Activated CD4-positive, alpha-beta T cell treated with anti-CD3 and anti-CD28 coated beads, Interleukin-2, amount 50 U/mL, for 24 hours (primary cell): ENCODE measurements around the gene ZMAT3.
"Not testable (repeated sequence)": the region's sequence is repeated elsewhere in the genome, so short reads cannot be mapped to it uniquely, and the experiment has no call there.

ENCODE experiments used
- DNase-seq, 2 donors: peaks; one replicate each; pipeline ENCODE4 v3.0.0-alpha.2; 2020; ENCODE audit warnings: low read depth in 1 of 2, low spot score in 1 of 2

ZMAT3 gene, protein sequence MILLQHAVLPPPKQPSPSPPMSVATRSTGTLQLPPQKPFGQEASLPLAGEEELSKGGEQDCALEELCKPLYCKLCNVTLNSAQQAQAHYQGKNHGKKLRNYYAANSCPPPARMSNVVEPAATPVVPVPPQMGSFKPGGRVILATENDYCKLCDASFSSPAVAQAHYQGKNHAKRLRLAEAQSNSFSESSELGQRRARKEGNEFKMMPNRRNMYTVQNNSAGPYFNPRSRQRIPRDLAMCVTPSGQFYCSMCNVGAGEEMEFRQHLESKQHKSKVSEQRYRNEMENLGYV

DNA sequence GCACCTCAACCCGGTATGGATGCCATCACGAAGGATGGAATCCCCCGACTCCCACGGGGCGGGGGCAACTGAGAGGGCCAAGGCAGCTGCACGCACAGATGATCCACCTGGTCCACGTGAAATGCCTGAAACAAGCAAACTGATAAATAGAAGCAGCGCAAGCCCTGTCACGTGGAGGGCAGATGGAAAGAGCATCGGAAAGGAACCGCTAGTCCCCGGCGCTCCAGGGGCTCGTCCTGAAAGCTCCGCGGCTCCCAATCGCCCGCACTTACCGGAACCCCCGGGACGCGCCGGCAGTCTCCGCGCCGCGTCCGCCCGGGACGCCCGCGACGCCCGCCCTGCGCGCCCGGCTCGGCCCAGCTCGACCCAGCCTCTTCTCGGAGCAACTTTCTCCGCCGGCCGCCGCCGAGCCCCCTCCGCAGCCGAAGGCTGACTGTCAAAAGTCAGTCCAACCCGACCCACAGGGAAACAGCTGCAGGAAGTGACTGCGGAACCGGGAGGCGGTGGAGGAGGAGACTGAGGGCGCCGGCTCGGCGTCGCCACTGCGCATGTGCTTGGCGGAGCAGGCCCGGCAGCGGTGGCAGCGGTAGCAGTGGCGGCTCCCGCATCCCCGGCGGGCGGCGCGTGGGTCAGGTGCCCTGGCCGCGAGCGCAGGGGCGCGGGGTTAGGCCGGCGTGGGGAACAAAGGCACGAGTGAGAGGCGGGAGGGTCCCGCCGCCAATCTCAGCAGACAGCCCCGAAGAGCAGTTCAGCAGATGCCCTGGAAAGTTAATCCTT, at the start of gene ZMAT3:
Gene ZMAT3 (minus strand): TSS at position 487 of the 777 bp plus-strand sequence. CDS start 4,057 bp downstream, outside the sequence.
- peak; percentile 73 to 83 for DNase-seq

DNA sequence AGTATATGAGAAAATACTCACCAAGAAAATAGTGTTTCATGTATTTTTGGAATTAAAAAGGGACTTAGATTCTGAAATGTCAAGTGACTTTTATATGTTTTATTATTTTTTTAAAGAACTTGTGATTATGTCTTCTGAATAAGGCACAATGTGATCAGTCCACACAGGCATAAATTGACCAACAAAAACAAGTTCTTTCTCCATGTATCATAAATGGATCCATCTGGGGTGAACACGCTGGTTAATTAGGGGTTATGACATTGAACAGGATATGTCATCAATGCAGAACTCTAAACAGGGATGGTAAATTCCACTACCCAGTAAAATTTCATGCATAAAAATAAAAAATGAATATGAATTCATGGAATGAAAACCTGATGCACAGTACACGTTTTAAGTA, 45.2 kb upstream of the ZMAT3 start:
- DNase-seq, result no peak

DNA sequence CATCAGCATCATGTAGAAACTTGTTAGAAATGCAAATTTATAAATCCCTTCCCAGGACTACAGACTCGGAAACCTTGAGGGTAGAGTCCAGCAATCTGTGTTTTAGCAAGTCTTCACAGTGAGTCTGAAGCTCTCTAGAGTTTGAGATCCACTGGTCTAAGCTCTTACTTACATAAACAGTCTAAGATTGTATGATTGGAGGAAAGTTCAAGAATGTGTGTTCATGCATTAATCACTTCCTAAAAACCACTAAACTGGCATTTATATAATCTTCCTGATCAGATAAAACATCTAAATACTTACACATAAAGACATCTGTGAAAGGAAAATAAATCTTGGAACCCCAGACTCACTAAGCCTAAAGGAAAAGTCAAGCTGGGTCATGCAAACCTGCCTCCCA, 43.8 kb upstream of the ZMAT3 start:
- DNase-seq, result not testable (repeated sequence)

DNA sequence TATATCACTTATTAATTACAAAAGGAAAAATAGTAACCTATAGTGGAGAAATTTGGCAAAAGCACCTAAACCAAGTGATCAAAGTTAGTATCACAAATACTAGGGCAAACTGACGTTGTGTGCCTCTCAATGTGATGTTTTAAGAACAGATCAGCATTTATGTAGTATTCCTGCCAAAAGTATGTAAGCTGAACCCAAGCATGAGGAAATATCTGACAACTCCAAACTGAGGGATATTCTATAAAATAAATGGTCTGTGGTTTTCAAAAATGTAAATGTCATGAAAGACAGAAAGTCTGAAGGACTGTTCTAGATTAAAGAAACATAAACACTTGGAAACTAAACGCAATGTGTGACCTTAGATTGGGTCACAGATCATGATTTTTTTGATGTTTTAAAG, 42.3 kb upstream of the ZMAT3 start:
- DNase-seq, result no peak

DNA sequence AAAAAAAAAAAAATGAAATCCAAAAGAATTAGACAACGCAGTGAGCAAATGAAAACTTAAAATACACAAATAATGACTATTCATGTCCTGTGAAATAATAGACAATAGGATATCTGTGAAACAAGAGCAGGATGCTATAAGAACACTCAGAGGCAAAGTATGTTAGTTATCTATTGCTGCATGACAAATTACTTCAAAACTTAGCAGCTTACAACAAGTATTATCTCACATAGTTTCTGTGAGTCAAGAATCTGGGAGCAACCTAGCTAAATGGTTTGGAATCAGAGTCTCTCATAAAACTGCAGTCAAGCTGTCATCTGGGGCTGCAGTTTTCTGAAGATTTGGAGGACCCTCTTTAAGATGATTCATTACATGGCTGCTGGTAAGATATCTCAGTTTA, 36.5 kb upstream of the ZMAT3 start:
- no peak for DNase-seq

DNA sequence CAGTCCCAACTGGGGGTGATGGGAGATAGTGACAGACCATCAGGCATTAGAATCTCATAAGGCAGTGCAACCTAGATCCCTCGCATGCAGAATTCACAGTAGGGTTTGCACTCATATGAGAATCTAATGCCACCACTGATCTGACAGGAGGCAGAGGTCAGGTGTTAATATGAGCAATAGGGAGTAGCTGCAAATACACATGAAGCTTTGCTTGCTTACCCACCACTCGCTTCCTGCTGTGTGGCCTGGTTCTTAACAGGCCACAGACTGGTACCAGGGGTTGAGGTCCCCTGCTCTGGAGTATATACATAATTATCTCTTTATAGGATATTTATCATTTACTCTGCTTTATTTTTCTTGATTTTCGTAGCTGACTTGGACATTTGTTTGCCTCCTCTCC, 36.0 kb upstream of the ZMAT3 start:
- no peak for DNase-seq

DNA sequence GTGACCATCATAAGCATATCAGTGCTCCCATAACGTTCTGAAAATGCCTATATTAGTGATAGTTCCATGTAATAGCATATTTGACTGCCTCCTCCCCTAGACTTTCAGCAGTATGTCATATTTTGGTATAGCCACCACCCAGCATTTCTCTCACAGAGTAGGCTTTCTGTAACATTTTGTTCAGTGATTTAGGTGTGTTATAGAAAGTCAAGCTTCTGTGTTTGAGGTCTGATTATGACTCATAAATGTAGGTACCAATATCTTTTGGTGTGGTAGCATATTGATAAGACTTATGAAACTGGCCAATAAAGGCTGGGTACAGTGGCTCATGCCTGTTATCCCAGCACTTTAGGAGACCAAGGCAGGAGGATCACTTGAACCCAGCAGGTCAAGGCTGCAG, 34.3 kb upstream of the ZMAT3 start:
- no peak for DNase-seq

DNA sequence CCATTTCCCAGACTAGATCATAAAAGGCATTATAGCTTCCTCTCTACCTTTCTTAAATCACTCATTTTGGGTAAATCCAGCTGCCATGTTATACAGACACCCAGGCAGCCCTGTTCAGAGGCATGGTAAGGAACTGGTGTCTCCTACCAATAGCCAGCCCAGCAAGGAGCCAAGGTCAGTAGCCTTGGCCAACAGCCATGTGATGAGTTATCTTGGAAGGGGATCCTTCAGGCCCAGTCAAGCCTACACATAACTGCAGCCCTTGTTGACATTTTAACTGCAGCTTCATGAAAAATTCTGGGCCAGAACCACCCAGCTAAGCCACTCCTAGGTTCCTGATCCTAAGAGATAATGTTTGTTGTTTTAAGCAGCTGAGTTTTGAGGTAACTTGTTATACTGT, 29.0 kb upstream of the ZMAT3 start:
- no peak for DNase-seq

DNA sequence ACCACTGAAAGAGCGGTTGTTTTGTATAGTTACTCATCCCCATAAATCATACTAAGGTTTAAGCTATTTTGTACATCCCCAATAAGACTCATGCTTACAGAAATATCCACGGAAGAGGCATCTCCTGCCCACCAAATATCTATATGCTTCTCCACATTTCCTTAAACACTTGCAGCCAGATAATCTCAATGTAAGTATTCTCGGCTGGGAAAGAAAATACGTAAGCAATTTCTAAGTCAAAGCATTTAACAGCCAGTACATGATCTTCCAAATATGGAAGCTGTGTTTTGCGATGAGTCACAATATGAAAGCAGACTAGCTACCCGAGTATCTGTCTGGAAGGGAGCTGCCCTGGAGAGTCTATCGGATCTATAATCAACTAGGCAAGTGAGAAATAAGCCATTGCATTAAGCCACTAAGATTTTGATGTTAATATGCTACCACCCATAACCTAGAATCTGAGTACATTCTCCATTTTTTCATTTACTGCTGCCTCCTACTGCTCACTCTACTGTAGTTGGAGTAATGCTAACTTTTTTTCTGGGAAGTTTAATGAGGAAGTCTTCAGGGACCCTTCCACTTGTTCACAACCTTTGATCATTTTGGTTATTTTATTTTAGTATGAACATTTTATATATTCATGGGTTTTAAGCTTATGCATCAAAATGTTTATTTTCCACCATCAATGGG, 26.9 kb upstream of the ZMAT3 start:
- no peak for DNase-seq

DNA sequence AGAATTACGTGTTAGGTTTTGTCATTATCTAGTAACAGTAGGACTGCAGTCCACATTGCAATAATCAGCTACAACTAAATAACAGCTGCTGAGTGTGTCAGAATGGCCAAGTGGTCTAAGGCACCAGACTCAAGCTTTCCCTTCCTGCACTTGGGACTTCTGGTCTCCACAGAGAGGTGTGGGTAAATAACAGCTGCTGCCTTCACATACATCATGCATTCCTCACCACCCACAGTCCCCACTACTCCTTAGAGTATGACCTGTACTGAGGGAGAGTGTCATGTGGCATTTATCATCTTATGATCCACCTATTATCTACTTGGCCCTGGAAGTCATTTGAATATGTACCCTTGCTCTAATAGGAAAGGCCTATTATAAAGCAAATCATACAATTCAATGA, 22.2 kb upstream of the ZMAT3 start:
- no peak for DNase-seq

DNA sequence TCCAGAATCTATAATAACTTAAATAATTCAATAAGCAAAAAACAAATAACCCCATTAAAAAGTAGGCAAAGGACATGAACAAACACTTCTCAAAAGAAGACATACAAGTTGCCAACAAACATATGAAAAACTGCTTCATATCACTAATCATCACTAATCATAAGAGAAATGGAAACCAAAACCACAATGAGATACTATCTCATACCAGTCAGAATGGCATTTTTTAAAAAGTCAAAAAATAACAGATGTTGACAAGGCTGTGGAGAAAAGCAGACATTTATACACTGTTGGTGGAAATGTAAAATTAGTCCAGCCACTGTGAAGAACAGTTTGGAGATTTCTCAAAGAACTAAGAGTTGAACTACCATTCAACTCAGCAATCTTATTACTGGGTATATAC, 19.5 kb upstream of the ZMAT3 start:
- no peak for DNase-seq

DNA sequence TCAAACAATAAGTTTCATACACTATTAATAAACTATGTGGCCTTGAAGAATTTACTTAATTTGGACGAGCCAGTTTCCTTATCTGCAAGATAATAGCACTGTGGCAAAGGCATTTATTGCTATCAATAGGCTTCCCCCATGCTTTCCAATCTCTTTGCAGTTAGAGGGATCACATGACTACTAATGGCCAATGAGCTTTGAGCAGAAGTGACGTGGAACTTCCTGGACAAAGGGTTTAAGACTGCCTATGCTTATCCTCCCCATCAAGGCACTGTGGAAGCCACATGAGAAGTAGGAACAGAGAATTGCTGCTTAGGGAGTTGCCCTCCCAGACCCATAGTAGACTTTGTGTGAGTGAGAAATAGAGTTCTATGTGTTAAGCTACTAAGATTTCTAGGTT, 16.7 kb upstream of the ZMAT3 start:
- DNase-seq, result no peak

DNA sequence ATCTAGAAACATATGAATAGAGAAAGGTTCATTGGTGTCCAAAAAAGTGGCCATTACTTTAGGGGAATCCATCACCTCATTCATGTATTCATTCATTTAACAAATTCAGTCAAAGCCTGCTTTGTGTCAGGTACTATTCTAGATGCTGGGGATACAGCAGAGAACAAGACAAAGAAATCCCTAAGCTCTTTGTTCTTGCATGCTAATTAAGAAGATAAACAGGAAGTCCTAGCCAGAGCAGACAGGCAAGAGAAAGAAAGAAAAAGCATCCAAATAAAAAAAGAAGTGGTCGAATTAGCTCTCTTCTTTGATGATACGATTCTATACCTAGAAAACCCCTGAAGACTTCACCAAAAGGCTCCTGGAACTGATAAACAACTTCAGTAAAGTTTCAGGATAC, 12.4 kb upstream of the ZMAT3 start:
- DNase-seq, result no peak

DNA sequence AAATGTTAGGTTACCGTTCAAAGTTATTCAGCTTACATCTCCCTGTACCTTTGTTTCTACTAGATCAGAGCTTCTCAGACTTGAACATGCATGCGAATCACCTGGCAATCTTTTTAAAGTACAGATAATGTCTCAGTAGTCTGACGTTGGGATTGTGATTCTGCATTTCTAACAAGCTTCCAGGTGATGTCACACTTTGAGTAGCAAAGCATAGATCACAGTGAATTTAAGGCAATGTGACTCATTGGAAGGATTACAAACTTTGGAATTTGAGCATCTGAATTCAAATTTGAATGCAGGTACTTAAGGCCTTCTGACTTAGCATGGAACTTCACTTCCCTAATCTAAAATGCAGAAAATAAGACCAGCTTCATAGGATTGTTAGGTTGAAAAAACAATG, 10.8 kb upstream of the ZMAT3 start:
- no peak for DNase-seq

DNA sequence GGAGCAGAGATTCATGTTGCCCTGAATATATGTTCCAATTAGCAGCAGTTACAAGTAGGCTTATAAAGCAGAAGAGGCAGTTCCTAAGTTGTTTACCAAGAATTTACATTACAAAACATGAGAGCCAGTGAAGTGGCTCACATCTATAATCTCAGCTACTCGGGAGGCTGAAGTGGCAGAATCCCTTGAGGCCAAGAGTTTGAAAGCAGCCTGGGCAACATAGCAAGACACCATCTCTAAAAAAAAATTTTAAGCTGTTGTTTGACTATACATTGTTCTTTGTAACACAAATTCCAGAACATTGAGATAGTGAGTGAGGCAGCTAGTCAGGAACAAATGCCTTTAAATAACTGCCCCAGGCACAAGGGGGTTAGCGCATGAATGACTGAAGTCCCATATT, 10.3 kb upstream of the ZMAT3 start:
- DNase-seq, result no peak

DNA sequence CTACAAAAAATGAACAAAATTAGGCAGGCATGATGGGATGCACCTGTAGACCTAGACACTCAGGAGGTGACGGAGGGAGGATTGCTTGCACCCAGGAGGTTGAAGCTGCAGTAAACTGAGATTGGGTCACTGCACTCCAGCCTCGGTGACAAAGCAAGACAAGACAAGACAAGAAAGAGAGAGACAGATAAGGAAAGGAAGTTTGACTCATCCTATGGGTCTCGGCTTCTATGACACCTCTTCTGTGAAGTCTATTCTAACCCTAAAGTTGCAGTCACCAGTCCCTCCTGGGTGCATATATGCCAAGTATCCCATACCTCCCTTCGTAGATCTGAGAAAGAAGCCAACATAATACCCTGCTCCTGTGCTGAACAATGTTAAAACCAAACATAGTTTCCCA, 7.9 kb upstream of the ZMAT3 start:
- DNase-seq, result no peak

DNA sequence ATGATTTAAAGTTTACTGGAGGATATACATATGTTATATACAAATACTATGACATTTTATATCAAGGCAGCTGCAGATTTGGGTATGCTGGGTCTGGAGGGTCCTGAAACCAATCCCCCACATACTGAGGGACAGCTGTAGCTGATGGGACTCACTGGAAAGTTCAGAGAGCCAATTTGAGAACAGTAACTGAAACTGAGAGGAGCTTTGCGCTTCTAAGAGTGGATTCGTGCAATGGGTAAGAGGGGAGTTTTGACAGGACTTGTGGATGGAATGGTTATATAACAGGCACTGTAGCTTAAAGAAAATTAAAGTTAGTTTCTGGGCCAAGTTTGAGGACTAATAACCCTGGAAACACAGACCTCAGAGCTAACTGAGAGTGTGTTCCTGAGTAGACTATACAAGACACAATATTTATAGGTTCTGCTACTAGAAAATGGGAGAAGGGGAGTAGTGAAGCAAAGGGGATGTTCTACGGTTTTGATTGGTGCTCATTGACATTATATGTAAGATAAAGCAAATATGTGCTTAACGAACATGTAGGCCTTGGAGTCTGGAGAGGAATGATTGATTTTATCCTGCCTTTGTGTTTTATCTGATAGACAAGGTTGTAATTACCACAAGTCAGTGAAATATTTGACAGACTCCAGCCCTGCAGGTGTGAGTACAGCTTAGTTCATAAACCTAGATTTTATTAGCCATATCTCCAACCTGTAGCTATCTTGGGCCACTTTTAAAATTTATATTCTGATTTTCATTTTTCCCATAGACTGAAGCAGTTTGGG, 4.8 kb upstream of the ZMAT3 start:
- no peak for DNase-seq

DNA sequence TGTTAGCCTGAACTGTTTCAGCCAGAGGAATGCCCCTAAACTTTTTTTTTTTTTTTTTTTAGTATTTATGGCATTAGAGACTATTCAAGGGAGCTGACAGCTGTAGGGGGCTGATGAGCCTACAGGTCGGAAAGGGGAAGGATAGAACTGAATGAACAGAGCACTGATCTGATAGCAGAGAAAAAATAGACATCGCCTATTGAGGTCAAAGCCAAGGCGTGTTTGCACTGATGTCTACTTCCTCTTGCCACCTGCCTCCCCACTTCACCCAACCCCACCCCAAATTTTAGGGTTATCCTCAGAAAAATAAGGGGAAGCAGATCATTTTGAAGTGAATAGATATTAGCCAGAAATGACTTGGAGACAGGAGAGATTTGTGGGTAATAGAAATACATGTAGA, 3.0 kb upstream of the ZMAT3 start:
- no peak for DNase-seq

DNA sequence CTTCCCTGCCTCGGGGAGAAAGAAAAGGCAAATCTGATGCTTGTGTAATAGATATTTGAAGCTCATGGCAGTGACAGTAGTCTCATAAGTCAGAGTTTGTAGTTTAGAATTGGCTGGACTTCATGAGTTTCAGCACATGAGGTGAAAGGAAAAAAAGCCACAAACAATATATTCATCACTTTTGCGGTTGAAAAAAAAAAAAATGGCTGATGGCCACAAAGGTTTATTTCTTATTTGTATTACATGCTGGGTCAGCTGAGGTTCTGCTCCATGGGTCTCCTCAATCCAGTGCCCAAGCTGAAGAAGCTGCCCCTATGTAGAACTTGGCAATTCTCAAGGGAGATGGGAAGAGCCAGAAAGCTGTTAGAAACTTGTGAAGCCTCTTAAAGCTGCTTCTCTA, 2.2 kb upstream of the ZMAT3 start:
- DNase-seq, result no peak

DNA sequence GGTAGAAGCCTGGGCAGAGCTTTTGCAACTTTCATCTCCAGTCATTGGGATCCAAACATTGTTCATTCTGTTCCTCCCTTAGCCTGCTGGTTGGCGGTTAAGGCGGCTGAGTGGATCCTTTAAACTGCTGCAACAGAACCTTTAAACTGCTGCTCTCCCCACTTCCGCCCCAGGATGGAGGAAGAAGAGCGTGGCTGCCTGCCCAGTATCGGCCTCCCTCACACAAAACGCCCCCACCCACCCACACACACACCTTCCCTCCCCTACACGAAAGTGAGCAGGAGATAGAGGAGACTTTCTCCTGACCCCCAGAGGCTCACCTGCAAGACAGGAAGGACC, 460 bp upstream of the ZMAT3 start:
- peak in 1 of 2 donors; percentile 15 for DNase-seq

DNA sequence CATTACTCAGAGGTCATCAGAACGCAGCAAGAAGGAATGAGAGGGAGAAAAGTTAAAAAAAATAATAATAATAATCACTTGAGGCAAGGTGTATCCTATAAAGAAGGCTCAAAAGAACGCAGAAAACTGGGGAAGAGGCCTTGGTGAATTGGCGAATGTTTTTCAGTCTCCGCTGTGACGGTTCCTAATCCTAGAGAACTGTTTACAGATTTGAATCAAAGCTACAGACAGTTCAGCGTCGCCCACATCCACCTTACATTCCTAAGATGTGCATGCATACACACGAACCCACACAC, 634 bp downstream of the ZMAT3 start:
- DNase-seq, result no peak
